Measurements from ENCODE around the gene FOSB. TPM values are rescaled to one million over a fixed set of nuclear protein-coding genes. Genes with fewer than 3 reads are reported as not detected.
"Not testable (repeated sequence)": the region's sequence is repeated elsewhere in the genome, so short reads cannot be mapped to it uniquely, and the experiment has no call there.

Gene FOSB
- total RNA-seq, 4 donors from 2014 or later = 1.9 to 38.0 (median 15.6) TPM

DNA sequence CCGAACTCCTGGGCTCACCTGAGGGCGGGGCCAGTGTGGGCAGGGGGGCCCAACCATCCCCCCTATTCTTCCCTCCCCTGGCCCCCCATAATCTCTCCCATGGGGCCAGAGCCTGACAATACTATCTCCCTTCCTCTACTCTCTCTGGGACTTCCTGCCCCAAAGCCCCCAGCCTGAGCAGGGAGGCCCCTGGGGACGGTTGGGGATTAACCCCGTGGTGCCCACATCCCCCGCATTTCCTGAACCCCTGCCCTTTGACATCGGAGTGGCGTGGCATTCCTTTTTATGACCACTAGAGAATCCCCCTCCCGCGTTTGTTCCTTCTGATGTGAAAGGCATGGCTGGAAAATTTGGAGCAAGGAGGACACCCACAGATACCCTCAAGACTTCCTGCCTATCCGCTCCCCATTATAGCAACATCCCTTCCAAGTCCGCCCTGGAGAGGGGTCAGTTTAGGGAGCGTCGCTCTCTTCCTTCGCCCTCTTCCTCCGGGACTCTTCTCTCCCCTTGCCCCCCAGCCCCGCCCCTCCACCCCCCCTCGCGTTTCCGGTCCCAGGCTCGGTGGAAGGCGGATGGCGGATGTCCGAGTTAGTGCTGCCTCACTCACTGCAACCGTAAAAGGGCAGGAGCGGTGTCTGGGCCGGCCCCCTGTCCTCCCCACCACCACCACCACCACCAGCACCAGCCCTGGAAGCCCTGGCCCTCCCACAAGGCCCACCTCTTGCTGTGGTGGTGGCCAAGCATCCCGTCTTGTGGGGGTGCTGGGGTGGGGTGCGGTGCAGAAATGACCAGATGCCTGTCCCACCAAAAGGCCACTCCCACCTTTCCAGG, 41.3 kb downstream of the FOSB start:
- Histone ChIP-seq H3K27me3 (no peaks in the 10 kb centered on the region), H3K4me3 (peak overlapping the region; percentile 97 to 100), H3K4me1 (peaks cover 5 to 60% (median 10%) of the 10 kb centered on the region in 3 donors), H3K27ac (peak overlapping the region; percentile 82 to 97 (median 92)), H3K9me3 (no peaks in the 10 kb centered on the region), H3K36me3 (no peaks in the 10 kb centered on the region)
- TF ChIP-seq POLR2A (IDR thresholded peaks at IDR 0.05) (peak; percentile 15), POLR2AphosphoS5 (IDR thresholded peaks at IDR 0.05) (peak; percentile 64), EP300 (IDR thresholded peaks at IDR 0.05) (no peak)
- TF ChIP-seq, protein P1, sequence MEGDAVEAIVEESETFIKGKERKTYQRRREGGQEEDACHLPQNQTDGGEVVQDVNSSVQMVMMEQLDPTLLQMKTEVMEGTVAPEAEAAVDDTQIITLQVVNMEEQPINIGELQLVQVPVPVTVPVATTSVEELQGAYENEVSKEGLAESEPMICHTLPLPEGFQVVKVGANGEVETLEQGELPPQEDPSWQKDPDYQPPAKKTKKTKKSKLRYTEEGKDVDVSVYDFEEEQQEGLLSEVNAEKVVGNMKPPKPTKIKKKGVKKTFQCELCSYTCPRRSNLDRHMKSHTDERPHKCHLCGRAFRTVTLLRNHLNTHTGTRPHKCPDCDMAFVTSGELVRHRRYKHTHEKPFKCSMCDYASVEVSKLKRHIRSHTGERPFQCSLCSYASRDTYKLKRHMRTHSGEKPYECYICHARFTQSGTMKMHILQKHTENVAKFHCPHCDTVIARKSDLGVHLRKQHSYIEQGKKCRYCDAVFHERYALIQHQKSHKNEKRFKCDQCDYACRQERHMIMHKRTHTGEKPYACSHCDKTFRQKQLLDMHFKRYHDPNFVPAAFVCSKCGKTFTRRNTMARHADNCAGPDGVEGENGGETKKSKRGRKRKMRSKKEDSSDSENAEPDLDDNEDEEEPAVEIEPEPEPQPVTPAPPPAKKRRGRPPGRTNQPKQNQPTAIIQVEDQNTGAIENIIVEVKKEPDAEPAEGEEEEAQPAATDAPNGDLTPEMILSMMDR (IDR thresholded peaks at IDR 0.05) = peak in 2 of 4 experiments; percentile 34 to 50
- peak; percentile 73 for ATAC-seq
- 0% methylated on average over 9 to 13 of the region's 28 CpGs for WGBS, 2 donors (ENCODE audit: low coverage in 1 of 2)

DNA sequence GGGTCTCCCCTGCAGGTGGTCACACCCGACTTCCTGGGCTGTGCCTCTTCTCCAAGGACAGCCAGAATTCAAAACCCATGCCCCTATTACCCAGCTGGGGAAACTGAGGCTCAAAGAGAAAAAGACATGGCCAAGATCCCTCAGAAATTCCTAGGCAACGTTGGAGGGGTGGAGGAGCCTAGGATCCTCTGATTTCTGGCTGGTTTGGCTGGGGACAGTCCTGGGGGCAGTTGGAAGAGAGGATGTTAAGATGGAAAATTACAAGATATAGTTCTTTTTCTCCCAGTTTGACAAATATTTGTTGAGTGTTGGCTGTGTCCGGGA, 41.9 kb downstream of the FOSB start:
- Histone ChIP-seq H3K27ac (peak overlapping the region; percentile 82 to 97 (median 92)), H3K36me3 (no peaks in the 10 kb centered on the region), H3K4me3 (peak overlapping the region; percentile 97 to 100), H3K9me3 (no peaks in the 10 kb centered on the region), H3K4me1 (peaks cover 5 to 66% (median 15%) of the 10 kb centered on the region in 3 donors), H3K27me3 (no peaks in the 10 kb centered on the region)
- no peak for TF ChIP-seq POLR2AphosphoS5 (IDR thresholded peaks at IDR 0.05)
- TF ChIP-seq EP300 (IDR thresholded peaks at IDR 0.05) = no peak
- TF ChIP-seq POLR2A (IDR thresholded peaks at IDR 0.05) = no peak
- TF ChIP-seq, protein P1 (IDR thresholded peaks at IDR 0.05) = no peak
- WGBS, 2 donors (ENCODE audit: low coverage in 1 of 2) = 0 to 7% methylated on average over 2 of the region's 3 CpGs
- ATAC-seq = no peak

DNA sequence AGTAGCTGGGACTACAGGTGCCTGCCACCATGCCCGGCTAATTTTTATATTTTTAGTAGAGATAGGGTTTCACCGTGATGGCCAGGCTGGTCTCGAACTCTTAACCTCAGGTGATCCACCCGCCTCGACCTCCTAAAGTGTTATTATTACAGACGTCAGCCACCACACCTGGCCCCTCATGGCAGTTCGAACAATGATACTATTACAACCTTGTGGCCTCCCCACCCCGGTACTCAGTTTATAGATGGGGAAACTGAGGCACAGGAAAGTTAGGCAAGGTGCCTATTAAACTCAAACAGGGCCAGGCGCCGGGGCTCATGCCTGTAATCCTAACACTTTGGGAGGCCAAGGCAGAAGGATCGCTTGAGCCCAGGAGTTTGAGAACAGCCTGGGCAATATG, 42.6 kb downstream of the FOSB start:
- 64 to 66% methylated on average over 5 to 8 of the region's 11 CpGs for WGBS, 2 donors (ENCODE audit: low coverage in 1 of 2)
- not testable (repeated sequence) for H3K36me3 ChIP-seq, ATAC-seq, H3K27me3 ChIP-seq, H3K9me3 ChIP-seq
- peak overlapping the region; percentile 82 to 97 (median 92) for H3K27ac ChIP-seq
- peak overlapping the region in 1 of 2 donors; percentile 100 for H3K4me3 ChIP-seq
- H3K4me1 ChIP-seq = peaks cover 5 to 73% (median 22%) of the 10 kb centered on the region in 3 donors

DNA sequence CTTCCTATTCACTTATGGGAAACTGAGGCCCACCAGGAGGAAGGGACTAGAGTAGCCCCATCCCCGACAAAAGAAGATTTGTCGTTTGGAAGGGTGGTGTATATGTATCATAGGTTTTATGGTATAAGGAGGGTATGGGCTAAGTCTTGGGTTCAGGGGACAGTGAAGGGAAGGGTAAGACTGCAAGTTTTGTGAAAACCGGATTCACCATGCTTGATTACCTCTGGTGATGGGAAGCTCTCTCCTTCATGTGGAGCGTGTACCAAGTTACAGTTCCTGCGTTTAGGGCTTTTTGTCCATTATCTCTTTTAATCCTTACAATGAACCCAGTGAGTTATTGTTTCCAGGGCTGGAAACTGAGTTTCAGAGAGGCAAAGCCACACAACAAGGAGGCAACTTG, 43.3 kb downstream of the FOSB start:
- no peak for ATAC-seq
- TF ChIP-seq POLR2A (IDR thresholded peaks at IDR 0.05) (no peak), POLR2AphosphoS5 (IDR thresholded peaks at IDR 0.05) (no peak), EP300 (IDR thresholded peaks at IDR 0.05) (no peak)
- TF ChIP-seq, protein P1 (IDR thresholded peaks at IDR 0.05) = no peak
- no peak overlapping the region for H3K4me3 ChIP-seq
- peaks cover 0 to 9% of the 10 kb centered on the region in 2 donors for H3K36me3 ChIP-seq
- WGBS, 2 donors (ENCODE audit: low coverage in 1 of 2) = 80 to 82% methylated on average over 2 to 5 of the region's 5 CpGs
- H3K9me3 ChIP-seq = no peaks in the 10 kb centered on the region
- H3K4me1 ChIP-seq = peaks cover 5 to 75% (median 24%) of the 10 kb centered on the region in 3 donors
- H3K27ac ChIP-seq = peak overlapping the region in 3 of 4 donors; percentile 40 to 87 (median 75)
- no peaks in the 10 kb centered on the region for H3K27me3 ChIP-seq

DNA sequence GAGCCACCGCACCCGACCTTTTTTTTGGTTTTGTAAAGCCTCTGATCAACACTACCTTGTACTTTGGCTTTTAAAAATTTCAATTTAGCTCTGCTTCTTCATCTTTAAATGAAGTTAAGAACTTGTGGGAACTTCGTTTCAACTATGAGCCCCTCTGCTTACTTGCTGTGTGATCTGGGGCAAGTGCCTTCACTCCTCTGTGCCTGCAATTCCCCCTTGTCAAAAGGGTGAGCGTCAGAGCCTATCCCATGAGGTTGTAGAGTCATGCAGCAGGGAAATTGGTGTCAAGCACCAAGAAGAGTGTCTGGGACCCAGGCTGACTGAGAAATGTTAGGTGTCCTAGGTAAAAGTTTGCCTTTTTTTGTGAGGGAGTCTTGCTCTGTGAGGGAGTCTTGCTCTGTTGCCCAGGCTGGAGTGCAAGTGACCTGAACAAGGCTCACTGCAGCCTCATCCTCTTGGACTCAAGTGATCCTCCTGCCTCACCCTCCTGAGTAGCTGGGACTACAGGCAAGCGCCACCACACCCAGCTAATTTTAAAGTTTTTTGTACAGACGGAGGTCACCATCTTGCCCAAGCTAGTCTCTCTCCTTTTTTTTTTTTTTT, 45.2 kb downstream of the FOSB start:
- TF ChIP-seq POLR2A (IDR thresholded peaks at IDR 0.05) (no peak), POLR2AphosphoS5 (IDR thresholded peaks at IDR 0.05) (no peak), EP300 (IDR thresholded peaks at IDR 0.05) (no peak)
- TF ChIP-seq, protein P1 (IDR thresholded peaks at IDR 0.05) = no peak
- H3K36me3 ChIP-seq = peaks cover 0 to 20% of the 10 kb centered on the region in 2 donors
- ATAC-seq = no peak
- H3K4me1 ChIP-seq = peaks cover 5 to 82% (median 24%) of the 10 kb centered on the region in 3 donors
- no peaks in the 10 kb centered on the region for H3K27me3 ChIP-seq
- no peaks in the 10 kb centered on the region for H3K9me3 ChIP-seq
- H3K4me3 ChIP-seq = no peak overlapping the region
- peak overlapping the region in 2 of 4 donors; percentile 75 to 87 for H3K27ac ChIP-seq
- 63 to 74% methylated on average over 4 to 6 of the region's 6 CpGs for WGBS, 2 donors (ENCODE audit: low coverage in 1 of 2)

All from gastroesophageal sphincter (tissue), 4 donors.